Central memory CD4-positive, alpha-beta T cell (primary cell): Measurements from ENCODE around the gene IREB2.
"Not testable (repeated sequence)": the region's sequence is repeated elsewhere in the genome, so short reads cannot be mapped to it uniquely, and the experiment has no call there.

ENCODE experiments used
- DNase-seq: peaks from one replicate; pipeline ENCODE4 v3.0.0; 2022
- total RNA-seq, 3 experiments: gene quantifications; one replicate each; lab custom pipeline; 2026; lab: John Stamatoyannopoulos, UW

Gene IREB2
- 92.2 to 109 (median 97.3) reads per million in 3 experiments for total RNA-seq

GRCh38 chr15:78437762-78438618 is at the start of gene IREB2:
IREB2 (plus strand) TSS chr15:78438216; CDS start chr15:78438338, 122 bp downstream.
- peak; percentile 98 for DNase-seq

GRCh38 chr15:78388865-78389264 is 49.2 kb upstream of the IREB2 start:
- no peak for DNase-seq

GRCh38 chr15:78389322-78389721 is 48.7 kb upstream of the IREB2 start:
- DNase-seq, result no peak

GRCh38 chr15:78389738-78390137 is 48.3 kb upstream of the IREB2 start:
- DNase-seq, result no peak

GRCh38 chr15:78390242-78390641 is 47.8 kb upstream of the IREB2 start:
- no peak for DNase-seq

GRCh38 chr15:78390826-78391225 is 47.2 kb upstream of the IREB2 start:
- no peak for DNase-seq

GRCh38 chr15:78391781-78392180 is 46.2 kb upstream of the IREB2 start:
- DNase-seq, result no peak

- no peak for DNase-seq
Observed at GRCh38 chr15:78392430-78392829, 45.6 kb upstream of the IREB2 start.

- DNase-seq, result no peak
Observed at GRCh38 chr15:78393137-78393536, 44.9 kb upstream of the IREB2 start.

- DNase-seq, result no peak
Observed at GRCh38 chr15:78394026-78394425, 44.0 kb upstream of the IREB2 start.

GRCh38 chr15:78394981-78395616 is 42.9 kb upstream of the IREB2 start:
- DNase-seq, result no peak

GRCh38 chr15:78396186-78396814 is 41.7 kb upstream of the IREB2 start:
- no peak for DNase-seq

- no peak for DNase-seq
Observed at GRCh38 chr15:78396976-78397375, 41.0 kb upstream of the IREB2 start.

- DNase-seq, result no peak
Observed at GRCh38 chr15:78397382-78397781, 40.6 kb upstream of the IREB2 start.

- DNase-seq, result no peak
Observed at GRCh38 chr15:78398076-78398825, 39.8 kb upstream of the IREB2 start.

GRCh38 chr15:78399091-78399490 is 38.9 kb upstream of the IREB2 start:
- DNase-seq, result no peak

GRCh38 chr15:78402061-78402610 is 35.9 kb upstream of the IREB2 start:
- no peak for DNase-seq

- no peak for DNase-seq
Observed at GRCh38 chr15:78404125-78404524, 33.9 kb upstream of the IREB2 start.

- not testable (repeated sequence) for DNase-seq
Observed at GRCh38 chr15:78404796-78405195, 33.2 kb upstream of the IREB2 start.

- DNase-seq, result no peak
Observed at GRCh38 chr15:78405336-78405924, 32.6 kb upstream of the IREB2 start.

- DNase-seq, result no peak
Observed at GRCh38 chr15:78406016-78406585, 31.9 kb upstream of the IREB2 start.
